ENCODE measurements around the gene RPUSD4.

Gene RPUSD4

GRCh38 chr11:126189109-126189929 lies 22.1 kb downstream of the RPUSD4 start:
- no peaks in the 10 kb centered on the region for H3K4me1 ChIP-seq (ENCODE audit: control insufficient read depth, low read depth, low read length)
- no peak overlapping the region for H3K4me3 ChIP-seq (ENCODE audit: low read length)
- no peaks in the 10 kb centered on the region for H3K27me3 ChIP-seq (ENCODE audit: control insufficient read depth, insufficient read depth, low read length)
- H3K27ac ChIP-seq (ENCODE audit: low read length): no peak overlapping the region
- peaks cover 21% of the 10 kb centered on the region for H3K36me3 ChIP-seq (ENCODE audit: control insufficient read depth, low read depth, low read length)
- no peak overlapping the region for H3K9ac ChIP-seq (ENCODE audit: low read length)
- H3K9me3 ChIP-seq (ENCODE audit: control insufficient read depth, low read depth, low read length): no peaks in the 10 kb centered on the region

GRCh38 chr11:126188332-126189108 lies 22.9 kb downstream of the RPUSD4 start:
- H3K9me3 ChIP-seq (ENCODE audit: control insufficient read depth, low read depth, low read length): no peaks in the 10 kb centered on the region
- peaks cover 21% of the 10 kb centered on the region for H3K36me3 ChIP-seq (ENCODE audit: control insufficient read depth, low read depth, low read length)
- no peak overlapping the region for H3K27ac ChIP-seq (ENCODE audit: low read length)
- no peak overlapping the region for H3K9ac ChIP-seq (ENCODE audit: low read length)
- no peaks in the 10 kb centered on the region for H3K27me3 ChIP-seq (ENCODE audit: control insufficient read depth, insufficient read depth, low read length)
- H3K4me3 ChIP-seq (ENCODE audit: low read length): no peak overlapping the region
- H3K4me1 ChIP-seq (ENCODE audit: control insufficient read depth, low read depth, low read length): no peaks in the 10 kb centered on the region

GRCh38 chr11:126186708-126187529 lies 24.5 kb downstream of the RPUSD4 start:
- no peaks in the 10 kb centered on the region for H3K9me3 ChIP-seq (ENCODE audit: control insufficient read depth, low read depth, low read length)
- no peaks in the 10 kb centered on the region for H3K27me3 ChIP-seq (ENCODE audit: control insufficient read depth, insufficient read depth, low read length)
- no peak overlapping the region for H3K27ac ChIP-seq (ENCODE audit: low read length)
- H3K4me3 ChIP-seq (ENCODE audit: low read length): no peak overlapping the region
- peaks cover 13% of the 10 kb centered on the region for H3K36me3 ChIP-seq (ENCODE audit: control insufficient read depth, low read depth, low read length)
- no peak overlapping the region for H3K9ac ChIP-seq (ENCODE audit: low read length)
- no peaks in the 10 kb centered on the region for H3K4me1 ChIP-seq (ENCODE audit: control insufficient read depth, low read depth, low read length)

- no peak overlapping the region for H3K27ac ChIP-seq (ENCODE audit: low read length)
- no peak overlapping the region for H3K9ac ChIP-seq (ENCODE audit: low read length)
- peaks cover 9% of the 10 kb centered on the region for H3K36me3 ChIP-seq (ENCODE audit: control insufficient read depth, low read depth, low read length)
- H3K9me3 ChIP-seq (ENCODE audit: control insufficient read depth, low read depth, low read length): no peaks in the 10 kb centered on the region
- H3K4me1 ChIP-seq (ENCODE audit: control insufficient read depth, low read depth, low read length): no peaks in the 10 kb centered on the region
- H3K27me3 ChIP-seq (ENCODE audit: control insufficient read depth, insufficient read depth, low read length): no peaks in the 10 kb centered on the region
- H3K4me3 ChIP-seq (ENCODE audit: low read length): no peak overlapping the region
Observed at GRCh38 chr11:126186025-126186698, 25.3 kb downstream of the RPUSD4 start.

GRCh38 chr11:126185259-126186024 lies 26.0 kb downstream of the RPUSD4 start:
- Histone ChIP-seq H3K27ac (ENCODE audit: low read length) (no peak overlapping the region), H3K36me3 (ENCODE audit: control insufficient read depth, low read depth, low read length) (peaks cover 9% of the 10 kb centered on the region), H3K27me3 (ENCODE audit: control insufficient read depth, insufficient read depth, low read length) (no peaks in the 10 kb centered on the region), H3K9me3 (ENCODE audit: control insufficient read depth, low read depth, low read length) (no peaks in the 10 kb centered on the region), H3K4me3 (ENCODE audit: low read length) (no peak overlapping the region), H3K9ac (ENCODE audit: low read length) (no peak overlapping the region), H3K4me1 (ENCODE audit: control insufficient read depth, low read depth, low read length) (no peaks in the 10 kb centered on the region)

- Histone ChIP-seq H3K27ac (ENCODE audit: low read length) (no peak overlapping the region), H3K36me3 (ENCODE audit: control insufficient read depth, low read depth, low read length) (peaks cover 9% of the 10 kb centered on the region), H3K9me3 (ENCODE audit: control insufficient read depth, low read depth, low read length) (no peaks in the 10 kb centered on the region), H3K9ac (ENCODE audit: low read length) (no peak overlapping the region), H3K4me1 (ENCODE audit: control insufficient read depth, low read depth, low read length) (no peaks in the 10 kb centered on the region), H3K27me3 (ENCODE audit: control insufficient read depth, insufficient read depth, low read length) (no peaks in the 10 kb centered on the region), H3K4me3 (ENCODE audit: low read length) (no peak overlapping the region)
Observed at GRCh38 chr11:126182787-126183445, 28.5 kb downstream of the RPUSD4 start.

DNA sequence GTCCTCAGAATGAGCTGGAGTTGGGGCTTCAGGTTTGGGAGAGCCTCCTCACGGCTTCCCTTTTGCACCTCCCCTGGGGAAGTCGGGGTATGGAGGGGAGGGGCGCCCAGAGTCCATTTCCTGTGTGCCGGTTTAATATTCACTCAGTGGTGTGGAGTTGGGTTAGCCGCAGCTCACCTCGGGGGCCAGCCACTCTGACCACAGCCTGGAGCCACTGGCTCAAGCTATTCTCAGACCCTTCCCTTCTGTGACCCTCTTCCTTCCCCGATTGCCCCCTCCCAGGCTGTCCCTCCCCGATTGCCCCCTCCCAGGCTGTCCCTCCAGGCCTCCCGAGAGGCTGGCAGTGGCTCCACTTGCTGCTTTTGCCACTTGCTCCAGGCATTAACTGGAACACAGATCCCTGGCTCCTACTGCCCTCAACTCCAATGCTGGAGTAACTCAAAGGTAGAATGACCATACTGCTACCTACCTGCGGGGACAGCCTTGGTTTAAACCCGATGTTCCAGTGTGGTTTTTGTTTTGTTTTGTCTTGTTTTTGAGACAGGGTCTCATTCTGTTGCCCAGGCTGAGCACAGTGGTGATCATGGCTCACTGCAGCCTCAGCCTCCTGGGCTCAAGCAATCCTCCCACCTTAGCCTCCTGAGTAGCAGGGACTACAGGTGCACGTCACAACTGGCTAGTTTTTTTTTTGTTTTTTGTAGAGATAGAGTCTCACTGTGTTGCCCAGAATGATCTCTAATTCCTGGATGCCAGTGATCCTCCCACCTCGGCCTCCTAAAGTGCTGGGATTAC lies 29.3 kb downstream of the RPUSD4 start:
- no peak overlapping the region for H3K9ac ChIP-seq (ENCODE audit: low read length)

GRCh38 chr11:126176853-126177470 lies 34.5 kb downstream of the RPUSD4 start:
- Histone ChIP-seq H3K4me3 (ENCODE audit: low read length) (no peak overlapping the region), H3K9me3 (ENCODE audit: control insufficient read depth, low read depth, low read length) (no peaks in the 10 kb centered on the region), H3K9ac (ENCODE audit: low read length) (no peak overlapping the region), H3K27me3 (ENCODE audit: control insufficient read depth, insufficient read depth, low read length) (no peaks in the 10 kb centered on the region), H3K4me1 (ENCODE audit: control insufficient read depth, low read depth, low read length) (no peaks in the 10 kb centered on the region), H3K36me3 (ENCODE audit: control insufficient read depth, low read depth, low read length) (no peaks in the 10 kb centered on the region), H3K27ac (ENCODE audit: low read length) (no peak overlapping the region)

More for the DNA sequence above, 29.3 kb downstream of the RPUSD4 start:
- Histone ChIP-seq H3K27me3 (ENCODE audit: control insufficient read depth, insufficient read depth, low read length) (no peaks in the 10 kb centered on the region), H3K9me3 (ENCODE audit: control insufficient read depth, low read depth, low read length) (no peaks in the 10 kb centered on the region), H3K4me1 (ENCODE audit: control insufficient read depth, low read depth, low read length) (no peaks in the 10 kb centered on the region), H3K36me3 (ENCODE audit: control insufficient read depth, low read depth, low read length) (peaks cover 9% of the 10 kb centered on the region), H3K4me3 (ENCODE audit: low read length) (no peak overlapping the region), H3K27ac (ENCODE audit: low read length) (no peak overlapping the region)

- Histone ChIP-seq H3K4me3 (ENCODE audit: low read length) (no peak overlapping the region), H3K4me1 (ENCODE audit: control insufficient read depth, low read depth, low read length) (no peaks in the 10 kb centered on the region), H3K9ac (ENCODE audit: low read length) (no peak overlapping the region)
Observed at GRCh38 chr11:126175393-126175792, 36.1 kb downstream of the RPUSD4 start.

More at GRCh38 chr11:126175393-126175792, 36.1 kb downstream of the RPUSD4 start:
- no peaks in the 10 kb centered on the region for H3K9me3 ChIP-seq (ENCODE audit: control insufficient read depth, low read depth, low read length)
- no peak overlapping the region for H3K27ac ChIP-seq (ENCODE audit: low read length)
- H3K27me3 ChIP-seq (ENCODE audit: control insufficient read depth, insufficient read depth, low read length): no peaks in the 10 kb centered on the region
- no peaks in the 10 kb centered on the region for H3K36me3 ChIP-seq (ENCODE audit: control insufficient read depth, low read depth, low read length)

Data from iPS-18a (cell line).